K562 (cell line): ENCODE data around the gene IL23R. TPM values are rescaled to one million over a fixed set of nuclear protein-coding genes. Genes with fewer than 3 reads are reported as not detected.

ENCODE experiments used
- ATAC-seq: fragments of 200-7000 bp; cut with Tn5 transposase; 3 replicates; pipeline ENCODE4 v1.9.1; 2020; ENCODE audit warnings: moderate library complexity
- BruUV-seq: library from RNA; stranded (reverse); fragments of 400-500 nt; replicated peaks from 2 replicates; lab custom pipeline; 2021; lab: Mats Ljungman, UMichigan
- CTCF ChIA-PET: fragments of 300-600 bp; formaldehyde crosslinking; extraction: SDS; loops from one replicate; lab custom pipeline; 2021; ENCODE audit warnings: low intra/inter-chr PET ratio; lab: Yijun Ruan, JAX
- POLR2A ChIA-PET: fragments of 300-600, 350-650 bp; sonication (Branson Sonifier 250); formaldehyde crosslinking; extraction: SDS; loops from one replicate; lab custom pipeline; 2021; ENCODE audit warnings: antibody characterized with exemption, inconsistent platforms; lab: Yijun Ruan, JAX
- DNase-seq, 4 experiments: peaks; one replicate each; pipeline versions ENCODE4 v3.0.0 to v3.0.0-alpha.2; 2011 to 2018; ENCODE audit warnings: low spot score in 3 of 4, mixed read lengths in 3 of 4; ENCODE audit errors: extremely low read depth in 1 of 4
- FAIRE-seq: peaks from 2 replicates; lab custom pipeline; 2011; peaks lifted over from hg19 to GRCh38; lab: Jason Lieb, UNC
- H2AFZ ChIP-seq: 2 replicates; pipeline ENCODE4 v1.6.0; 2011; ENCODE audit warnings: low read depth, low read length, control low read depth, inconsistent platforms
- H3K27ac ChIP-seq: fragments of 200-600 bp; 3 replicates; pipeline ENCODE4 v1.8.0; 2011; ENCODE audit warnings: low read depth, mild to moderate bottlenecking, control low read depth, inconsistent platforms, low read length, moderate library complexity, mixed read lengths; ENCODE audit errors: extremely low read depth
- H3K27me3 ChIP-seq, 2 experiments: fragments of 300-600 bp in 1 of 2; 2 replicates in 1 of 2; 3 replicates in 1 of 2; pipeline versions ENCODE4 v1.6.0 to v1.8.0; 2011; ENCODE audit warnings: inconsistent platforms in 2 of 2, low read length in 2 of 2, mild to moderate bottlenecking in 1 of 2, mixed read lengths in 1 of 2, moderate library complexity in 1 of 2; ENCODE audit not compliant: control insufficient read depth in 2 of 2, insufficient read depth in 2 of 2
- H3K36me3 ChIP-seq: fragments of 300-600 bp; 3 replicates; pipeline ENCODE4 v1.8.0; 2011; ENCODE audit warnings: mild to moderate bottlenecking, low read length, inconsistent platforms; ENCODE audit not compliant: control insufficient read depth, insufficient read depth
- H3K4me1 ChIP-seq, 2 experiments: fragments of 200-600 bp in 1 of 2; replicated peaks in 1 of 2; 2 replicates in 1 of 2; 3 replicates in 1 of 2; pipeline versions ENCODE4 v1.5.1 to v1.8.0; 2011; ENCODE audit warnings: inconsistent platforms in 2 of 2, low read length in 2 of 2, mild to moderate bottlenecking in 1 of 2, mixed read lengths in 1 of 2, moderate library complexity in 1 of 2; ENCODE audit not compliant: control insufficient read depth in 2 of 2, insufficient read depth in 2 of 2
- H3K4me2 ChIP-seq: 2 replicates; pipeline ENCODE4 v1.6.1; 2011; ENCODE audit warnings: low read length, control low read depth, inconsistent platforms, mixed read lengths; ENCODE audit not compliant: insufficient read depth
- H3K4me3 ChIP-seq: fragments of 200-600 bp; sonication (generic), shearing (Covaris generic); 2 replicates; pipeline ENCODE4 v1.5.1; 2016; ENCODE audit warnings: control low read depth, inconsistent platforms
- H3K79me2 ChIP-seq: fragments of 200-600 bp; 3 replicates; pipeline ENCODE4 v1.8.0; 2011; ENCODE audit warnings: low read length, inconsistent platforms; ENCODE audit not compliant: control insufficient read depth, insufficient read depth
- H3K9ac ChIP-seq, 2 experiments: 2 replicates each; pipeline versions ENCODE4 v1.6.0 to v1.6.1; 2011; ENCODE audit warnings: low read depth in 2 of 2, low read length in 2 of 2, control low read depth in 1 of 2, inconsistent platforms in 1 of 2, mild to moderate bottlenecking in 1 of 2, mixed read lengths in 1 of 2; ENCODE audit not compliant: insufficient read depth in 1 of 2
- H3K9me1 ChIP-seq: one replicate; pipeline ENCODE4 v1.6.0; 2011; ENCODE audit warnings: inconsistent platforms, mild to moderate bottlenecking, low read length, moderate library complexity; ENCODE audit not compliant: control insufficient read depth, insufficient read depth
- H3K9me3 ChIP-seq: replicated peaks from 2 replicates; pipeline ENCODE4 v1.5.1; 2011; ENCODE audit warnings: low read depth, low read length, inconsistent platforms; ENCODE audit not compliant: control insufficient read depth, insufficient read depth
- H4K20me1 ChIP-seq: replicated peaks from 2 replicates; pipeline ENCODE4 v1.6.1; 2011; ENCODE audit warnings: low read length, inconsistent platforms, mixed read lengths; ENCODE audit not compliant: control insufficient read depth, insufficient read depth
- DDX20 ChIP-seq: fragments of 450-650 bp; IDR thresholded peaks from 2 replicates; pipeline ENCODE4 v1.6.1; 2016; ENCODE audit warnings: missing genetic modification characterization, low read depth, mild to moderate bottlenecking, missing compliant biosample characterization, moderate library complexity
- ETV6 ChIP-seq, 3 experiments: fragments of 150-350 bp in 1 of 3; sonication (generic) in 1 of 3; formaldehyde crosslinking in 1 of 3; IDR thresholded peaks; 2 replicates each; pipeline versions ENCODE4 v1.6.1 to v1.8.0; 2014 to 2022; ENCODE audit warnings: borderline replicate concordance in 2 of 3, low read depth in 2 of 3, antibody characterized with exemption in 1 of 3, low read length in 1 of 3, mild to moderate bottlenecking in 1 of 3, missing genetic modification reagents in 1 of 3
- FOXA3 ChIP-seq, 2 experiments: fragments of 450-650 bp in 1 of 2; sonication (generic) in 1 of 2; formaldehyde crosslinking; IDR thresholded peaks in 1 of 2; conservative IDR thresholded peaks in 1 of 2; 2 replicates each; pipeline versions ENCODE4 v1.4.0 to v1.8.0; 2020 to 2022; ENCODE audit warnings: mild to moderate bottlenecking in 2 of 2, missing genetic modification reagents in 1 of 2
- KLF10 ChIP-seq: fragments of 250-450 bp; sonication (Bioruptor Pico); IDR thresholded peaks from 2 replicates; pipeline ENCODE4 v1.6.1; 2021; ENCODE audit warnings: matching md5 sums
- POLR2G ChIP-seq: fragments of 200-400 bp; formaldehyde crosslinking; IDR thresholded peaks from 2 replicates; pipeline ENCODE4 v1.6.1; 2017; ENCODE audit warnings: low read depth, mild to moderate bottlenecking, antibody characterized with exemption, low read length, moderate library complexity
- RUNX1 ChIP-seq: sonication (generic); IDR thresholded peaks from 2 replicates; pipeline ENCODE4 v1.6.1; 2016; ENCODE audit warnings: antibody characterized with exemption, low read depth
- SIN3A ChIP-seq, 2 experiments: fragments of 150-350 bp in 1 of 2; IDR thresholded peaks; 2 replicates each; pipeline ENCODE4 v1.6.1; 2011 to 2016; ENCODE audit warnings: borderline replicate concordance in 2 of 2, low read depth in 2 of 2, low read length in 2 of 2, mild to moderate bottlenecking in 2 of 2, moderate library complexity in 2 of 2; ENCODE audit not compliant: control insufficient read depth in 1 of 2
- SMAD1 ChIP-seq: fragments of 150-350 bp; IDR thresholded peaks from 2 replicates; pipeline ENCODE4 v1.6.1; 2014; ENCODE audit warnings: low read length, low read depth; ENCODE audit not compliant: partially characterized antibody
- SRSF1 ChIP-seq: fragments of 200-400 bp; formaldehyde crosslinking; IDR thresholded peaks from 2 replicates; pipeline ENCODE4 v1.6.1; 2017; ENCODE audit warnings: mild to moderate bottlenecking, low read depth, low read length, moderate library complexity
- ZNF354B ChIP-seq: fragments of 250-450 bp; sonication (Bioruptor Pico); IDR thresholded peaks from 2 replicates; pipeline ENCODE4 v1.4.0; 2020
- ZNF445 ChIP-seq: fragments of 250-450 bp; sonication (Bioruptor Pico); IDR thresholded peaks from 2 replicates; pipeline ENCODE4 v1.4.0; 2020; ENCODE audit warnings: low read depth, mild to moderate bottlenecking, moderate library complexity
- ZSCAN32 ChIP-seq: fragments of 450-650 bp; formaldehyde crosslinking; IDR thresholded peaks from 2 replicates; pipeline ENCODE4 v1.4.0; 2020; ENCODE audit warnings: mild to moderate bottlenecking, moderate library complexity
- WGBS: fragments of 100-300 bp; shearing (Covaris generic); methylation state at CpG from one replicate; pipeline ENCODE4 v1.1.6; 2016; ENCODE audit warnings: low coverage, mixed read lengths; ENCODE audit not compliant: insufficient coverage; ENCODE audit errors: missing lambda C conversion rate; 5-methylcytosine and 5-hydroxymethylcytosine counted together
- in situ Hi-C: fragments of 300-500 bp; cut with MboI; formaldehyde crosslinking; loops from 4 replicates; pipeline ENCODE4 v1.15.0; 2018; ENCODE audit warnings: inconsistent platforms, mixed read lengths
- intact Hi-C: fragments of 100-400 bp; cut with micrococcal nuclease; formaldehyde crosslinking; loops from 2 replicates; pipeline ENCODE4 v1.14.2; 2022
- polyA plus RNA-seq, 8 experiments: library from polyadenylated mRNA; depleted of rRNA in 4 of 8; stranded (reverse) in 5 of 8; unstranded in 3 of 8; fragments of >200 nt; fragmentation: Nextera tagmentation in 2 of 8; fragmentation: Illumina TruSeq in 1 of 8; extraction: Ambion mirVana in 2 of 8; extraction: Trizol in 1 of 8; gene quantifications; 2 replicates each; pipeline versions ENCODE4 v1.2.1 to v1.2.3, GENCODE V29; 2011 to 2014; ENCODE audit warnings: inconsistent platforms in 1 of 8, missing spikeins in 1 of 8
- total RNA-seq, 7 experiments: library from RNA; depleted of rRNA in 6 of 7; stranded (reverse); fragments of >200 nt in 6 of 7; fragmentation: Illumina TruSeq in 2 of 7; extraction: Trizol in 2 of 7; gene quantifications; 2 replicates each; pipeline versions ENCODE4 v1.2.1 to v1.2.3, GENCODE V29; 2011 to 2021; ENCODE audit warnings: low replicate concordance in 1 of 7
- TF ChIP-seq, protein P1 (sequence below): sonication (generic); formaldehyde crosslinking; IDR thresholded peaks from 2 replicates; pipeline ENCODE4 v1.8.0; 2022; ENCODE audit warnings: mild to moderate bottlenecking, missing genetic modification reagents, borderline replicate concordance
- TF ChIP-seq, protein P2 (sequence below): sonication (generic); formaldehyde crosslinking; IDR thresholded peaks from 2 replicates; pipeline ENCODE4 v1.8.0; 2022; ENCODE audit warnings: missing genetic modification reagents, mild to moderate bottlenecking, moderate library complexity, borderline replicate concordance
- TF ChIP-seq, protein P3 (sequence below): fragments of 250-450 bp; sonication (Bioruptor Pico); IDR thresholded peaks from 2 replicates; pipeline ENCODE4 v1.5.0; 2020; ENCODE audit warnings: mild to moderate bottlenecking

The IL23R gene
- total and polyA plus RNA-seq, 9 of the 15 experiments (the other 6 are each of a cell fraction or from before 2014, with no cell fraction given): 4.4 to 52.7 (median 22.8) TPM

DNA sequence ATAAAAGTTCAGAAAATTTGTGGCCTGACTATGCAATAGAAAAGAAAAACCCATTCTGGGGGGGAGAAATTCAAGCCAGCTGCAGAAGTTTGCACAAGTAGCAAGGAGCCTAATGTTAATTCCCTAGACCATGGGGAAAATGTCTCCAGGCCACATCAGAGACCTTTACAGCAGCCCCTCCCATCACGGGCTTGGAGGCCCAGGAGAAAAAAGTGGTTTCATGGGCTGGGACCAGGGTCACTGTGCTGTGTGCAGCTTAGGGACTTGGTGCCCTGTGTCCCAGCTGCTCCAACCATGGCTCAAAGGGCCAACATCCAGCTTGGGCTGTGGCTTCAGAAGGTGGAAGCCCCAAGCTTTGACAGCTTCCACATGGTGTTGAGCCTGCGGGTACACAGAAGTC, 42.0 kb downstream of the IL23R start:
- Histone ChIP-seq H3K9me1 (no peaks in the 10 kb centered on the region), H3K9ac (peak overlapping the region; percentile 61 to 84), H3K4me1 (peaks cover 4 to 13% of the 10 kb centered on the region in 2 experiments; a peak in 1 of 5 replicates), H3K27ac (no peak overlapping the region; the same call in 2 of the 3 replicates), H4K20me1 (peaks cover 9% of the 10 kb centered on the region), H3K36me3 (peaks cover 21% of the 10 kb centered on the region; the same call in 2 of the 3 replicates), H3K79me2 (peaks cover 61% of the 10 kb centered on the region), H3K4me3 (peak overlapping the region; percentile 50), H3K9me3 (no peaks in the 10 kb centered on the region), H3K27me3 (no peaks in the 10 kb centered on the region), H3K4me2 (peak overlapping the region; percentile 74), H2AFZ (no peak overlapping the region)
- FAIRE-seq: no peak
- in situ Hi-C loops (no loop called here), intact Hi-C loops (loop anchor here (5.0 kb wide), 1 partner anchor 156 kb away; the partner anchor contains the start of gene SLC35D1)
- BruUV-seq: no TSS peak
- ChIA-PET CTCF (interaction anchor here (1.1 kb wide), 1 partner anchor 64 kb away, joined by 3 read pairs; no protein-coding TSS in a partner anchor), POLR2A (interaction anchor here (0.8 to 1.2 kb wide), 4 partner anchors 10 to 224 kb away, joined by 3 to 6 read pairs (median 3); no protein-coding TSS in a partner anchor)
- TF ChIP-seq, protein P1, sequence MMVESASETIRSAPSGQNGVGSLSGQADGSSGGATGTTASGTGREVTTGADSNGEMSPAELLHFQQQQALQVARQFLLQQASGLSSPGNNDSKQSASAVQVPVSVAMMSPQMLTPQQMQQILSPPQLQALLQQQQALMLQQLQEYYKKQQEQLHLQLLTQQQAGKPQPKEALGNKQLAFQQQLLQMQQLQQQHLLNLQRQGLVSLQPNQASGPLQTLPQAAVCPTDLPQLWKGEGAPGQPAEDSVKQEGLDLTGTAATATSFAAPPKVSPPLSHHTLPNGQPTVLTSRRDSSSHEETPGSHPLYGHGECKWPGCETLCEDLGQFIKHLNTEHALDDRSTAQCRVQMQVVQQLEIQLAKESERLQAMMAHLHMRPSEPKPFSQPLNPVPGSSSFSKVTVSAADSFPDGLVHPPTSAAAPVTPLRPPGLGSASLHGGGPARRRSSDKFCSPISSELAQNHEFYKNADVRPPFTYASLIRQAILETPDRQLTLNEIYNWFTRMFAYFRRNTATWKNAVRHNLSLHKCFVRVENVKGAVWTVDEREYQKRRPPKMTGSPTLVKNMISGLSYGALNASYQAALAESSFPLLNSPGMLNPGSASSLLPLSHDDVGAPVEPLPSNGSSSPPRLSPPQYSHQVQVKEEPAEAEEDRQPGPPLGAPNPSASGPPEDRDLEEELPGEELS: no peak
- TF ChIP-seq FOXA3 (CRISPR knock-in tag; conservative IDR thresholded peaks at IDR 0.05 in 1 of 2, IDR thresholded peaks at IDR 0.05 in 1 of 2) (no peak), ZSCAN32 (CRISPR knock-in tag) (no peak), RUNX1 (no peak), DDX20 (tag) (no peak), ZNF354B (CRISPR knock-in tag) (no peak), SMAD1 (no peak), SIN3A (IDR thresholded peaks at IDR 0.05; ENCODE audit: borderline replicate concordance in 2 of 2, control insufficient read depth in 1 of 2, low read depth in 2 of 2, low read length in 2 of 2) (0 out of 4 replicates have a peak, but pooled peaks of 1 of the 2 experiments have one; percentile 28), POLR2G (0 out of 2 replicates have a peak, but pooled peaks have one; percentile 16), SRSF1 (no peak), KLF10 (CRISPR knock-in tag) (no peak), ZNF445 (CRISPR knock-in tag) (no peak), ETV6 (IDR thresholded peaks at IDR 0.05; ENCODE audit: borderline replicate concordance in 1 of 2, low read depth in 2 of 2, low read length in 1 of 2) (no peak), ETV6 (CRISPR knock-in tag; IDR thresholded peaks at IDR 0.05; ENCODE audit: borderline replicate concordance) (no peak)
- TF ChIP-seq, protein P2, sequence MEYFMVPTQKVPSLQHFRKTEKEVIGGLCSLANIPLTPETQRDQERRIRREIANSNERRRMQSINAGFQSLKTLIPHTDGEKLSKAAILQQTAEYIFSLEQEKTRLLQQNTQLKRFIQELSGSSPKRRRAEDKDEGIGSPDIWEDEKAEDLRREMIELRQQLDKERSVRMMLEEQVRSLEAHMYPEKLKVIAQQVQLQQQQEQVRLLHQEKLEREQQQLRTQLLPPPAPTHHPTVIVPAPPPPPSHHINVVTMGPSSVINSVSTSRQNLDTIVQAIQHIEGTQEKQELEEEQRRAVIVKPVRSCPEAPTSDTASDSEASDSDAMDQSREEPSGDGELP (CRISPR knock-in tag): peak; percentile 30; the same call in 1 of the 2 replicates
- TF ChIP-seq, protein P3, sequence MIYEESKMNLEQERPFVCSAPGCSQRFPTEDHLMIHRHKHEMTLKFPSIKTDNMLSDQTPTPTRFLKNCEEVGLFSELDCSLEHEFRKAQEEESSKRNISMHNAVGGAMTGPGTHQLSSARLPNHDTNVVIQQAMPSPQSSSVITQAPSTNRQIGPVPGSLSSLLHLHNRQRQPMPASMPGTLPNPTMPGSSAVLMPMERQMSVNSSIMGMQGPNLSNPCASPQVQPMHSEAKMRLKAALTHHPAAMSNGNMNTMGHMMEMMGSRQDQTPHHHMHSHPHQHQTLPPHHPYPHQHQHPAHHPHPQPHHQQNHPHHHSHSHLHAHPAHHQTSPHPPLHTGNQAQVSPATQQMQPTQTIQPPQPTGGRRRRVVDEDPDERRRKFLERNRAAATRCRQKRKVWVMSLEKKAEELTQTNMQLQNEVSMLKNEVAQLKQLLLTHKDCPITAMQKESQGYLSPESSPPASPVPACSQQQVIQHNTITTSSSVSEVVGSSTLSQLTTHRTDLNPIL: no peak
- DNase-seq: peak in 1 of 4 experiments; percentile 56
- ATAC-seq: peak; percentile 69
- 10% methylated on average over 2 of the region's 2 CpGs for WGBS
